Fibroblast of lung (primary cell): Measurements from ENCODE around the gene HACL1.

Experiments used
- EZH2 ChIP-seq: IDR thresholded peaks from 2 replicates; pipeline ENCODE4 v1.5.1; 2012; ENCODE audit warnings: low read length, control low read depth, mild to moderate bottlenecking; ENCODE audit errors: missing control alignments
- TF ChIP-seq, protein P1 (sequence below), 2 donors: IDR thresholded peaks in 1 of 2; conservative IDR thresholded peaks in 1 of 2; 1 replicate in 1 of 2; 2 replicates in 1 of 2; pipeline ENCODE4 v1.5.1; 2011 to 2012; ENCODE audit warnings: low read length in 2 of 2, control low read depth in 1 of 2, inconsistent platforms in 1 of 2, low read depth in 1 of 2, mild to moderate bottlenecking in 1 of 2

GRCh38 chr3:15520185-15520584, 81.2 kb downstream of the HACL1 start:
- TF ChIP-seq, protein P1, sequence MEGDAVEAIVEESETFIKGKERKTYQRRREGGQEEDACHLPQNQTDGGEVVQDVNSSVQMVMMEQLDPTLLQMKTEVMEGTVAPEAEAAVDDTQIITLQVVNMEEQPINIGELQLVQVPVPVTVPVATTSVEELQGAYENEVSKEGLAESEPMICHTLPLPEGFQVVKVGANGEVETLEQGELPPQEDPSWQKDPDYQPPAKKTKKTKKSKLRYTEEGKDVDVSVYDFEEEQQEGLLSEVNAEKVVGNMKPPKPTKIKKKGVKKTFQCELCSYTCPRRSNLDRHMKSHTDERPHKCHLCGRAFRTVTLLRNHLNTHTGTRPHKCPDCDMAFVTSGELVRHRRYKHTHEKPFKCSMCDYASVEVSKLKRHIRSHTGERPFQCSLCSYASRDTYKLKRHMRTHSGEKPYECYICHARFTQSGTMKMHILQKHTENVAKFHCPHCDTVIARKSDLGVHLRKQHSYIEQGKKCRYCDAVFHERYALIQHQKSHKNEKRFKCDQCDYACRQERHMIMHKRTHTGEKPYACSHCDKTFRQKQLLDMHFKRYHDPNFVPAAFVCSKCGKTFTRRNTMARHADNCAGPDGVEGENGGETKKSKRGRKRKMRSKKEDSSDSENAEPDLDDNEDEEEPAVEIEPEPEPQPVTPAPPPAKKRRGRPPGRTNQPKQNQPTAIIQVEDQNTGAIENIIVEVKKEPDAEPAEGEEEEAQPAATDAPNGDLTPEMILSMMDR (conservative IDR thresholded peaks at IDR 0.05 in 1 of 2, IDR thresholded peaks at IDR 0.05 in 1 of 2; ENCODE audit: low read depth in 1 of 2, low read length in 2 of 2): no peak
- TF ChIP-seq EZH2: no peak
